HG02943 (cell line): ENCODE results near the gene GABBR2.

Experiments used
- ATAC-seq: cut with Tn5 transposase; IDR thresholded peaks from one replicate; pipeline ENCODE4 v1.9.1; 2021; ENCODE audit warnings: mild to moderate bottlenecking, low read depth, moderate library complexity; ENCODE audit not compliant: unreplicated experiment

The GABBR2 gene

GRCh38 chr9:98381311-98382103, 327.2 kb downstream of the GABBR2 start:
- no peak for ATAC-seq

DNA sequence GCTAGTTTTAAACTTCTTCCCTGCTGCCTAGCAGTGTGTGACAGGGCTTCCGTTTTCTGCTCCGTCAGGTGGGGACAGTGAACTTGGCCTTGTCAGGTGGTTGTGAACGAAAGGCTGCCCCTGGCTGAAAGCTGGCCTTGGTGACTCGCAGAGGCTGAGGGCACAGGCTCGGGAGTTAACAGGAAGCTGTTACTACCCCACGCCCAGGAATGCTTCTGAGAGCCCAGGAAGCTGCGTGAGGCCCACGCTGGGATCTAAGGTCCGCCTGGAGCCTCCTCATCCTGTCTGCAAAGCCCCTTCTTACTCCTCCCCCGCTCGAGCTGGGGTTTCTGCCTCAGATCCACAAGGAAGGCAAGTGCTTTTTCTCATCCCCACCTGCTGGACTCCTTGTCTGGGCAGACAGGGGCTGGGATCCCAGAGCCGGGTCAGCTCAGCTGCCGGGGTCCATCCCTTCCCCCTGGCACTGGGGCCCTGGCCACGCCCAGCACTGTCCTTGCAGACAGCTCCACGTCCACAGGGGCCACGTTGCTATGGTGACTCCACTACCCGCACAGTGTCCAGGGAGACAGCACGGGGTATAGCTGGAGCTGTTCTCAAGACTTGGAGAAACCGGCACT, 328.6 kb downstream of the GABBR2 start:
- ATAC-seq: no peak

- ATAC-seq: no peak
Observed at GRCh38 chr9:98379572-98379971, 329.2 kb downstream of the GABBR2 start.

DNA sequence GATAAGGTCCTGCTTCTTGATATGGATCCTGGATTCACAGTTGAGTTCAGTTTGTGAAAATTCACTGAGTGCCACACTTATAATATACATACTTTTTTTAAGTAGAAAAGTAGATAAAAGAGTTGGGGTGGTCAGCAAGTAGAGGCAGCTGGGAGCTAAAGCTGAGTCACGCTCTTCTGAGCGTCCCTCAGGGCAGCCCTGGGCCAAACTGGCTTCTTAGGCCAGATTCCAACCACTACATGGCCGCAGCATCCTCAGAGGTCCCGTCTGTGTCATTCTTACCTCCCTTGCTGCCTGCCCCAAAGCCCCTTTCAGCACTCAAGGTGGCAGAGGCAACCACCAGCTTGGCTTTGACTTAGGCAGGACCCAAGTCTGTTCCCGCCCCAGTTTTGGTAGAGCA, 329.9 kb downstream of the GABBR2 start:
- ATAC-seq: no peak

DNA sequence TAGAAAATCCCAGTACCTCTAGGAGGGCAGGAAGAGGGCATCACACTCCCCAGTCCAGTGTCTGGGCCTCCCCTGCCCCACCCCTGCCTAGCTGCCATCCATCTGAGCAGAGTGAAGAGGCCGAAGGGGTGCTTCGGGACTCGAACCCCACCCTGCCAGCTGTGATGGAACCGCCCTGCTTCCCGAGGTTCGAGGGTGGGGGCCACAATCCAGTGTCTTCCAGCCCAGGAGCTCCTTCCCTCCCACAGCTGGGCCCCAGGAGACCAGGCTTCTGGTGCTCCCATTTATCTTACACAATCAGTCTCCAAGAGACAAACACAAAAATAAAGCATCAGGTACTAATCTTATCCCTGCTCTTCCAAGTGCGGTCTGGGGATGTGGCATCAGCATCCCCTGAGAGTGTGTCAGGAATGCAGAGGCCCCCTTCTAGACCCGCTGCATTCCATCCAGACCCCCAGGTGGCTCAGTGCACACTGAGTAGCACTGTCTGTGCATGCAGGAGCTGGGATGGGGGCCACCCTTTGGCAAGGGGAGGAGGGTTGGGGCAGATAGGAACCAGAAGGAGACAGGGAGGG, 330.4 kb downstream of the GABBR2 start:
- no peak for ATAC-seq

DNA sequence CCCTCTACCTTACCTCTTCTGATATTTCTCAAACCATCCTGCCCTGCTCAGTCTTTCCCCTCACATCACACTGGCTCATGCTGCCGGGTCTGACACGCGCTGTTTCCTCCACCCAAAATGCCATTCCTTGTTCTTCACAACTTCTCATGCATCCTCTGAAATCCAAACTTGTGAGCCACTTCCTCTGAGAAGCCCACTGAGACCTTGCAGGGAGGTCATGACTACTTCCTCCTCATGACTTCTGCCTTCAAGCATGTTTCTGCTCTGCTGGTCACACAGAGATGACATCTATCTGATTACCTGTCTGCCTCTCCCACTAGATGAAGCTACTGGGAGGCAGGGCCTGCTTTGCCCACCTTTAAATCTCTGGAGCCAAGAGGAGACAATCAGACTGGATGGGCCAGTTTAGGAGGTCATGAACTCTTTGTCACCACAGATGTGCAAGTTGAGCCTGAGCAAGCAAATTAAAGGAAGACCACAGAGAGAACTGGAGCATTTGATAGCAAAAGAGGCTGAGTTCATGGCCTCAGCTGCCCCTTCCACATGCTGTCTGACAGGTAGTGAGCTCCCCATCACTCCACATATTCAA, 333.5 kb downstream of the GABBR2 start:
- ATAC-seq: no peak

- ATAC-seq: no peak
Observed at GRCh38 chr9:98374385-98375051, 334.2 kb downstream of the GABBR2 start.

DNA sequence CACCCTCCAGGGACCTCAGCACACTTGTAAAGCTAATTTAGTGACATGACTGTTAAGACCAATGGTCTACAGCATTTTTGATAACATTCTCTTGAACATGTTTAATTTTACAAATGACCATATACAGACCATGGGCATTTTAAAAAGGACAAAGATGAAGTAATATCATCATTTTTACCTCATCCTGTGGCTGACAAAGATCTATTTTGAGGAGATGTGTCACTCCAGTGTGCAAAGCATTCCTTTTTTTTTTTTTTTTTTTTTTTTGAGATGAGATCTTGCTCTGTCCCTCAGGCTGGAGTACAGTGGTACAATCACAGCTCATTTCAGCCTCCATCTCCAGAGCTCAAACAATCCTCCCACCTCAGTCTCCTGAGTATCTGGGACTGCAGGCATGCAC, 335.1 kb downstream of the GABBR2 start:
- no peak for ATAC-seq

DNA sequence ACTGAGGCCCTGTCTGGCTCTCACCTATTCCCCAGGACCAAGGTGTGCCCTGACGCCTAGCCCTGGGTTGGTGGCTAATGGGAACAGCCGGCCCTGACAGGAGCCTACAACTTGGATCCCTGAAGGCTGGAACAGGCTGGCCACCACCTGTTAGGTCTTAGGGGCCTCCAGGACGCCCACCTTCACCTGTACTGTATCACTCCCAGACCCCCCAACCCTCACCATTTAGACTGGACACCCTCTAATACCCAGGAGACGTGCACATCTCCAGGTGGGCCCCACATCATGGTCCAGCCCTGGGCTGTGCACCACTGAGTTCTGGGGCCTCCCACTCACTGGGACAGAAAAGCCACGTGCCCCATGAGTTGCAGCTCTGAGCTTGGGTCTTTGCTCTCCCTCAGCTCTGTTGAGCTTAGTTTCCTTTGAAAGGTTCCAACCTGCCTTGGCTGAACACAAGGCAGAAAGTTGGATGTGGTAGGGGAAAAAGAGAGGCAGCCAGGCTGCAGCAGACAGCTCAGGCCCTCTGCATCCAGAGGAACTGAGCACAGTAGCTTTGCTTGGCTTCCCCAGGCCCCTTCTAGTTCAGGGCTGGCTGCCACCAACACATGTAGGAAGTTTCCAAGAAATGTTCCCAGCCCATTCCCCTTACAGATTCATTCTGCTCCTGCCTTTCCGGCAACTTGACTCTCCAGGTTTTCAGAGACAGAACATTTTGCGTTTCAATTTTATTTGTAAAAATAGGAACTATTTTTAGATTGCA, 336.5 kb downstream of the GABBR2 start:
- no peak for ATAC-seq

GRCh38 chr9:98370976-98371315, 337.8 kb downstream of the GABBR2 start:
- no peak for ATAC-seq

- ATAC-seq: no peak
Observed at GRCh38 chr9:98370300-98370975, 338.3 kb downstream of the GABBR2 start.

DNA sequence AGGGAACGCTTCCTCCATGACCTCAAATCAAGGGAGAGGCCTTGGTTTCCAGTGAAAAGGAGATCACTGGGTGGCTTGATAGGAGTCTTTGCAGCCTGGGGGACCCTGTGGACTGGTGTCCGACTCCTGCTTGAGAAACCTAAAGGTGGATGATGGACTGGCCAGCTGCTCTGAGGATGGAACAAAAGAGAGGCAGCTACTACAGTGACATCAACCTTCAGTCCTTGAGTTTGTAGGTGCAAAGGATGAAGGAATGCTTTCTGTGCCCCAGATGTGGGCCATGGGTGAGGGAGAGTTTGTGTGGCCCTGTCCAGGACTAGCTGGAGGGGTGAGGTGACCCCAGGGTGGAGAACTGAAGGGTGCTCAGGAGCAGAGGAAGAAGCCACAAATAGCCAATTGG, 338.8 kb downstream of the GABBR2 start:
- ATAC-seq: no peak

DNA sequence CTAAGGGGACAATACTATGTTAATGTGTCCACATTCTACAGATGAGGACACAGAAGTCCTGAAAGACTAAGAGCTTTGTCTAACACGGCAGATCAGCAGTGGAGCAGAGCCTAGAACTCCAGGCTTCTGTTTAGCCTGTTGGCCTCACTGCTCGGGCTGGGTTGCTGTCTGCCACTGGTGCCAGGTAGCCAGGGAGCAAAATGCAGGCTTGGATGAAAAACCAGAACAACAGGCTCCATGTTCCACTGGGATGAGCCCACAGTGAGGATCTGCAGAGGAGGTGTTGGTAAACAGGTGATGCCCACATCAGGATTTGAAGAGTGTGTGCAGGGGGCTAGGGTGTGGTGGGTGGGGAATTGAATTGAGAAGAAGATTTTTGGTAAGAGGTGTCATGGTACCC, 339.3 kb downstream of the GABBR2 start:
- ATAC-seq: no peak

DNA sequence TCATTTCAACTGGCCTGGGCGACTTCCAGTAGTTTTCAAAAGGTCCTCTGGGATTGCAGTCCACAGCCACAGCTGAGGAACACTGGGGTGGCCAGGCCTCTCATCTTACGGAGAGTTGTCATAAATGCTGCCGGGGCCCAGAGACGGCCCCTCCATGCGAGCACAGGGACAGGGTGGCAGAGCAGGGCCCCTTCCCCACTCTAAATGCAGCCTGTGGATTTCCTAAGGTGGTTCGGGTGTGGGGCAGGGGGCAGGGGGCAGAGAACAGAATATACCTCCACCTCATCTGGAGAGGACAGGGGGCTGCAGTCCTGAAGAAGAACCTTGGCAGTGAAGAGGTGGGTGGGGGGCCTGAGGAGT, 339.7 kb downstream of the GABBR2 start:
- ATAC-seq: no peak

- ATAC-seq: no peak
Observed at GRCh38 chr9:98368366-98369065, 340.2 kb downstream of the GABBR2 start.

DNA sequence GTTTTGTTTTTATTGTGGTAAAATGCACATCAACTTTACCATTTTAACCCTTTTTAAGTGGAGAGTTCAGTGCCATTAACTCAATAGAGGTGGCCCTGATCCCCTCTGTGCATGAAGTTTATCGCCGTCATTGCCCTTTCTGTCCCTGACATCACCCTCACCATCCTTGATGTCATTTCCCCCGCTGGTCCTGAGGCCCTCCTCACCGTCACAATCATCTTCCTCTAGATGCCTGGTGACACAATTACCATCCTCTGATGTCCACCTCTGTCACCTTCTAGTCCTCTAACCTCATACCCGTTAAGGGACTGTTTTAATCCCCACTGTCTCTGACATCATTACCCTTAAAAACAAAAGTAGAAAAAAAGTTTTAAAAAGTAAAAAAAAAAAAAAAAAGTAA, 340.8 kb downstream of the GABBR2 start:
- ATAC-seq: no peak

DNA sequence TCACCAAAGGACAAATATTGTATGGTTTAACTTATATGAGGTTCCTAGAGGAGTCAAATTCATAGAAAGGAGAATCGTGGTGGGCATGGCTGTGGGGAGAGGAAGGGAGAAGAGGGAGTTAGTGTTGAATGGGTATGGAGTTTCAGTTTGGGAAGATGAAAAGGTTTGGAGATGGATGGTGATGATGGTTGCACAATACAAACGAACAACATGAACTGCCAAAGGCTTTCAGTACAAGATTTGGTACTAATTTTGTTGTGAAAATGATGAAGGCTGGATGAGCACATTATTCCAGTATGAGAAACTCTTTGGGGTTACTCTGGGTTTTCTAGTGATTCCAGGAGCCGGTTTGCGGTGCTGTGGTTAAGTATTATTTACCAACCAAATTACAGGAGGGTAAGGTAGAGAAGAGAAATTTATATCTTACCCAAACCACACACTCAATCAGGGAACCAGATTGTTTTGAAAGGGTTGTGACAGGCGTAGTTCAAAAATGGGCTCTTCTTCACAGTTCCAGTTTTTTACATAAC, 341.3 kb downstream of the GABBR2 start:
- ATAC-seq: no peak

- no peak for ATAC-seq
Observed at GRCh38 chr9:98365781-98366180, 343.0 kb downstream of the GABBR2 start.

- ATAC-seq: no peak
Observed at GRCh38 chr9:98365227-98365669, 343.5 kb downstream of the GABBR2 start.
